Measurements from ENCODE around the gene TRNT1.
A peak's percentile ranks its signal among the peaks of the same experiment; 100 is the strongest.

The TRNT1 gene

GRCh38 chr3:3097958-3098357 is 28.8 kb upstream of the TRNT1 start:
- H3K9me3 ChIP-seq (ENCODE audit: insufficient read depth, low read depth, low read length): no peaks in the 10 kb centered on the region
- H3K27me3 ChIP-seq (ENCODE audit: insufficient read depth, low read length): no peaks in the 10 kb centered on the region
- H3K4me1 ChIP-seq (ENCODE audit: insufficient read depth, low read length): no peaks in the 10 kb centered on the region
- no peaks in the 10 kb centered on the region for H3K36me3 ChIP-seq (ENCODE audit: insufficient read depth, low read length)
- no peak overlapping the region for H3K4me3 ChIP-seq (ENCODE audit: low read length)
- no peak overlapping the region for H3K27ac ChIP-seq (ENCODE audit: low read depth, low read length)
- no peak overlapping the region for H3K9ac ChIP-seq (ENCODE audit: low read depth, low read length)
- WGBS: 86% methylated on average over 4 of the region's 4 CpGs

DNA sequence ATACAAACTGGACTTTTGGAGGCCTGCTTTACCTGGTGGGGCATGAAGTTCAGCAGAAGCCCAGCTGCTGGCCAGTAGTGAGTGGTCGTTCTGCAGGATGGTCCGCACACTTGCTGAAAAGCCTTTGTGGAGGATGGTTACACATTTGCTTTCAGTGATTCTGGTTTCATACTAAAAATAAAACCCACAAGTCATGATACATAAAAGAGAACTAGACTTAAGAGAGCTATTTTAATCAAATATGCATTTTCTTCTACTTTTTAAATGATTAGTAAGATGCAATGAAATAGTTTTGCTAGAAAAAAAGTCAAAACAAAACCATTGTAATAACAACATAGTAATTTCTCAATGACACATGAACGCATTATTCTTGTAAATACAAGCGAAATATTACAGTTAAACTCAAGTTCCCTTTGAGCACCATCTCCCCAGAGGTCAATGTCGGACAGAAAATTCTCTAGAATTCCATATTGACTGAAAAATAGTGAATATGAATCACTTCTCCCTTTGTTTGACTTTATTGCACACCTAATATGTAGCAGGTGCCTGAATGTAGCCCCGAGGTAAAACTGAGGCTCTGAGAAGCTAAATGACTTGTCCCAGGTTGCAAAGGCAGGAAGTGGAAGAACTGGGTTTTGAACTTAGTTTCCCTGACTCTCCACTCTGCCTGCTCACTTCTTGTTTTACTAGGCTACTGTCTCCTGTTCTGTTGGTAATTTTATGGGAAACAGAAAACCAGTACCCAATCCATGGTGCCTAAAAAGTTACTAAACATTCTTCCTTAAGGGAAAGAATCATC is 24.9 kb upstream of the TRNT1 start:
- Histone ChIP-seq H3K27ac (ENCODE audit: low read depth, low read length) (no peak overlapping the region), H3K4me1 (ENCODE audit: insufficient read depth, low read length) (no peaks in the 10 kb centered on the region), H3K4me3 (ENCODE audit: low read length) (no peak overlapping the region), H3K36me3 (ENCODE audit: insufficient read depth, low read length) (no peaks in the 10 kb centered on the region), H3K9me3 (ENCODE audit: insufficient read depth, low read depth, low read length) (no peaks in the 10 kb centered on the region), H3K27me3 (ENCODE audit: insufficient read depth, low read length) (no peaks in the 10 kb centered on the region), H3K9ac (ENCODE audit: low read depth, low read length) (no peak overlapping the region)
- 82% methylated on average over 5 of the region's 6 CpGs for WGBS

DNA sequence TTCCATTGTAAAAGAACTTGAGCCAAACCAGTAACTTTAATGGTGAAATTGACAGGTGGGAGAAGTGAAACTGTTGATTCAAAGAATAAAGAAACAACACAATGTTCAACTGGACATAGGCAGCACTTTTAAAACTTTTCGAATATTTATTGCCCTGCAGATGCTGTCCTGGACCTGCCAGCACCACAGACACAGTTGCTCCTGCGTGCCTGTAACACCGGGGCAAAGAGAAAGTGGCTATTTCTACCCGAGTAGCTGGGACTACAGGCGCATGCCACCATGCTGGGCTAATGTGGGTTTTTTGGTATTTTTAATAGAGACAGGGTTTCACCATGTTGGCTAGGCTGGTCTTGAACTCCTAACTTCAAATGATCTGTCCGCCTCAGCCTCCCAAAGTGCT is 24.0 kb upstream of the TRNT1 start:
- Histone ChIP-seq H3K9ac (ENCODE audit: low read depth, low read length) (no peak overlapping the region), H3K4me1 (ENCODE audit: insufficient read depth, low read length) (no peaks in the 10 kb centered on the region), H3K9me3 (ENCODE audit: insufficient read depth, low read depth, low read length) (no peaks in the 10 kb centered on the region), H3K4me3 (ENCODE audit: low read length) (no peak overlapping the region), H3K36me3 (ENCODE audit: insufficient read depth, low read length) (no peaks in the 10 kb centered on the region), H3K27ac (ENCODE audit: low read depth, low read length) (no peak overlapping the region), H3K27me3 (ENCODE audit: insufficient read depth, low read length) (no peaks in the 10 kb centered on the region)
- WGBS: 94% methylated on average over 6 of the region's 6 CpGs

GRCh38 chr3:3105246-3105645 is 21.5 kb upstream of the TRNT1 start:
- no peaks in the 10 kb centered on the region for H3K27me3 ChIP-seq (ENCODE audit: insufficient read depth, low read length)
- H3K4me3 ChIP-seq (ENCODE audit: low read length): no peak overlapping the region
- H3K36me3 ChIP-seq (ENCODE audit: insufficient read depth, low read length): no peaks in the 10 kb centered on the region
- WGBS: 93% methylated on average over 3 of the region's 3 CpGs
- H3K4me1 ChIP-seq (ENCODE audit: insufficient read depth, low read length): no peaks in the 10 kb centered on the region
- H3K27ac ChIP-seq (ENCODE audit: low read depth, low read length): no peak overlapping the region
- H3K9me3 ChIP-seq (ENCODE audit: insufficient read depth, low read depth, low read length): no peaks in the 10 kb centered on the region
- H3K9ac ChIP-seq (ENCODE audit: low read depth, low read length): no peak overlapping the region

DNA sequence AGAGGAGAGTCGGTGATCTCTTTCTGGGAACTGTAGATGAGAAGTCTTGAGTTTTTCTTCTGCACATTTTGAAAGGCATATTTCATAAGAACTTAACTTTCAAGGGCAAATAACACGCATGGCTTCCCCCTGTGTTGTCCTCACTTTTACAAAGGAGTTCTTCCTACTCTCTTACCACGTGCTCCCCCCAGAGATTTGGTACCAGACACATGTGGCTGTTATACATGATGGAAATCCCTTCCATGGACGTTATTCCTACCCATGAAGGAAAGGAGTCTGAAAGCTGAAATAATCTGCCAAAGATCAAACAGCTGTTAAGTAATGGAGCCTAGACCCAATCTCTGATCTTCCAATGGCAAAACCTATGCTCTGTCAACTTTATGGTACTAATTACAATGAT is 20.9 kb upstream of the TRNT1 start:
- Histone ChIP-seq H3K4me3 (ENCODE audit: low read length) (no peak overlapping the region), H3K9ac (ENCODE audit: low read depth, low read length) (no peak overlapping the region), H3K4me1 (ENCODE audit: insufficient read depth, low read length) (peaks cover 5% of the 10 kb centered on the region), H3K27ac (ENCODE audit: low read depth, low read length) (no peak overlapping the region), H3K36me3 (ENCODE audit: insufficient read depth, low read length) (no peaks in the 10 kb centered on the region), H3K9me3 (ENCODE audit: insufficient read depth, low read depth, low read length) (no peaks in the 10 kb centered on the region), H3K27me3 (ENCODE audit: insufficient read depth, low read length) (no peaks in the 10 kb centered on the region)
- WGBS: 76% methylated on average over 3 of the region's 4 CpGs

GRCh38 chr3:3107181-3107580 is 19.6 kb upstream of the TRNT1 start:
- 100% methylated on average over 3 of the region's 3 CpGs for whole genome bisulfite sequencing
- no peaks in the 10 kb centered on the region for H3K27me3 ChIP-seq (ENCODE audit: insufficient read depth, low read length)
- no peak overlapping the region for H3K4me3 ChIP-seq (ENCODE audit: low read length)
- H3K4me1 ChIP-seq (ENCODE audit: insufficient read depth, low read length): peaks cover 5% of the 10 kb centered on the region
- H3K36me3 ChIP-seq (ENCODE audit: insufficient read depth, low read length): no peaks in the 10 kb centered on the region
- H3K9ac ChIP-seq (ENCODE audit: low read depth, low read length): no peak overlapping the region
- no peaks in the 10 kb centered on the region for H3K9me3 ChIP-seq (ENCODE audit: insufficient read depth, low read depth, low read length)
- H3K27ac ChIP-seq (ENCODE audit: low read depth, low read length): no peak overlapping the region

GRCh38 chr3:3107858-3108257 is 18.9 kb upstream of the TRNT1 start:
- H3K36me3 ChIP-seq (ENCODE audit: insufficient read depth, low read length): no peaks in the 10 kb centered on the region
- H3K4me3 ChIP-seq (ENCODE audit: low read length): no peak overlapping the region
- H3K4me1 ChIP-seq (ENCODE audit: insufficient read depth, low read length): peaks cover 5% of the 10 kb centered on the region
- WGBS: 97% methylated on average over 3 of the region's 3 CpGs
- no peak overlapping the region for H3K9ac ChIP-seq (ENCODE audit: low read depth, low read length)
- H3K27me3 ChIP-seq (ENCODE audit: insufficient read depth, low read length): no peaks in the 10 kb centered on the region
- no peak overlapping the region for H3K27ac ChIP-seq (ENCODE audit: low read depth, low read length)
- no peaks in the 10 kb centered on the region for H3K9me3 ChIP-seq (ENCODE audit: insufficient read depth, low read depth, low read length)

DNA sequence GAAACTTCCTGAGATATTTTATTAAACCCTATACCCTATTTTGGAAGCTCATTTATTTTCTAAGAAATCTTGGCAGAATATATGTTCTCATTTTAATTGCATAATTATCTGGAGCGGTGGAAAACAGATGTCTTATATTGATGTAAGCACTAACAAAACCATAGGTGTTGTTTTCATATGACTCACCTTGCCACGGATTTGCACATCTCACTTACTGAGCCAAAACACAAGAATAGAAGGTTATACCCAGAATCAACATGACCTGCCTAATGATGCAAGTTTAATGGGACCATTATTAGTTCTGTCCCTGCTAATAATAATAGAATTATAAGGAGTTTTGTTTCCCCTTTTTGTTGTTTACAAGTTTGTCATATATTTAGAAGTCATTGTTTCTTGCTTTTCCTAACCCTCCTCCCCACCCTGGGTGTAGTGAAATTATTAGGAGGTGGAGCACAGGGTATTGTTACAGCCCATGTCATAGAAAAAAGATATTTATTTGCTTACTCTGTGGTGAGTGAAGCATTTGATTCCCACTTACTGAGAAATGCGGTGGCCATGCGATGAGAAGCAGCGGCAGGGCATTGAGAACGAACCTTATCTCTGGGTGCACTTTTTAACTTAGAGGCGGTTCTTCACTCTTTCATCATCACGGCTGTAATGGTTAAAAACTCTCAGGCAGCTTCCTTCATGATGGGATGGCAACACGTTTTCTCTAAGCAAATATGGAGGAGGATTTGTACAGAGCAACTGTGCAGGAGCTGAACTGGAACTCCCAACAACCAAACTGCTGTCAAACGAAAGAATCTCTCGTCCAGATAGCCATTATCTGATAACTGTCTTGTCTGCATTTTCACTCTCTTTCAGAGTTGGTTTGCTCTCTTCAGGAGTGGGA is 17.1 kb upstream of the TRNT1 start:
- Histone ChIP-seq H3K4me3 (ENCODE audit: low read length) (no peak overlapping the region), H3K9ac (ENCODE audit: low read depth, low read length) (no peak overlapping the region), H3K27me3 (ENCODE audit: insufficient read depth, low read length) (no peaks in the 10 kb centered on the region), H3K4me1 (ENCODE audit: insufficient read depth, low read length) (peaks cover 5% of the 10 kb centered on the region), H3K9me3 (ENCODE audit: insufficient read depth, low read depth, low read length) (no peaks in the 10 kb centered on the region), H3K27ac (ENCODE audit: low read depth, low read length) (peak overlapping the region; percentile 21; the same call in 1 of the 2 replicates), H3K36me3 (ENCODE audit: insufficient read depth, low read length) (no peaks in the 10 kb centered on the region)
- WGBS: 82% methylated on average over 10 of the region's 11 CpGs

- H3K27me3 ChIP-seq (ENCODE audit: insufficient read depth, low read length): no peaks in the 10 kb centered on the region
- peak within 1 kb of the TSS; percentile 21; the same call in 1 of the 2 replicates for H3K27ac ChIP-seq (ENCODE audit: low read depth, low read length)
- H3K36me3 ChIP-seq (ENCODE audit: insufficient read depth, low read length): no peaks in the 10 kb centered on the region
- no peaks in the 10 kb centered on the region for H3K9me3 ChIP-seq (ENCODE audit: insufficient read depth, low read depth, low read length)
- WGBS: 75% methylated on average over 4 of the region's 4 CpGs
- H3K4me1 ChIP-seq (ENCODE audit: insufficient read depth, low read length): peaks cover 5% of the 10 kb centered on the region
- H3K4me3 ChIP-seq (ENCODE audit: low read length): no peak within 1 kb of the TSS
- H3K9ac ChIP-seq (ENCODE audit: low read depth, low read length): no peak within 1 kb of the TSS
These were observed 16.5 kb upstream of the TRNT1 start, which contains the start of gene IL5RA for GRCh38 chr3:3110299-3110630. TSS of gene IL5RA (minus strand) at chr3:3110374. CDS start at chr3:3104984, 5,390 bp downstream.

DNA sequence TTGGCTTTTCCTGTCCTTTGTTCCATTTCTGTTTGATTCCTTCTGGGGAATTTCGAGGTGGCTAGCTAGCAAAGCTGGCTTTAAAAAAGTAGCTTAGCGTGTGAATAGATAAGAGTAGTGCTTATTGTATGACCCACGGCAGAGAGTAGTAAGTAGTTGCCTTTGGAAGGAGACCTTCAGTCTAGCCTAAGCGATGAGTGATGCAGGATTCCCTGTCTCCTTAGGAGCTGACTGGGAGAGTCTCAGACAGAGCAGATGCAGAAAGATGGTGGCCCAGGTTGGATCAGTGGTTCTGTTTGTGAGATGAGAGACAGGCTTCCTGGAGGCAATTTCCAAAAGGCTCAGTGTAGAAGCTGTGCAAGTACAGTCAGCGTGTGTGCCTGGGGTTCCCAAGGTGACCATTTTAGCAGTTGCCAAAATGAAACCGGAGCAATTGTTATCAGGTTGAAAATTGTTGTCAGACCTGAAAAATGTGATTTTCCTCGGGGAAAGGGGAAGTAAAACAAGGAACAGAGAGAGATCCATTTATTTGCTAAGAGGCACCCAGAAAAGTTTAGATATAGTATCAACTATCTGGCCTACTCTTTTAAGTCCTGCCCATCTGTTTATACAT is 15.9 kb upstream of the TRNT1 start:
- WGBS: 93% methylated on average over 6 of the region's 7 CpGs
- Histone ChIP-seq H3K9ac (ENCODE audit: low read depth, low read length) (no peak overlapping the region), H3K36me3 (ENCODE audit: insufficient read depth, low read length) (no peaks in the 10 kb centered on the region), H3K27me3 (ENCODE audit: insufficient read depth, low read length) (no peaks in the 10 kb centered on the region), H3K9me3 (ENCODE audit: insufficient read depth, low read depth, low read length) (no peaks in the 10 kb centered on the region), H3K4me3 (ENCODE audit: low read length) (no peak overlapping the region), H3K27ac (ENCODE audit: low read depth, low read length) (no peak overlapping the region; the same call in 1 of the 2 replicates), H3K4me1 (ENCODE audit: insufficient read depth, low read length) (peaks cover 5% of the 10 kb centered on the region)

Data from HUES64 (cell line).